Middle frontal gyrus (tissue), 1 donor: Measurements from ENCODE around the gene PHAX.
"Not testable (repeated sequence)": the region's sequence is repeated elsewhere in the genome, so short reads cannot be mapped to it uniquely, and the experiment has no call there.

Experiments
- DNase-seq: peaks from one replicate; pipeline ENCODE4 v3.0.0-alpha.2; 2015; ENCODE audit warnings: low spot score; ENCODE audit errors: extremely low spot score

Gene PHAX

GRCh38 chr5:126656401-126657007 lies 55.8 kb downstream of the PHAX start:
- peak; percentile 30 for DNase-seq

- DNase-seq, result no peak
Observed at GRCh38 chr5:126658561-126658960, 57.8 kb downstream of the PHAX start.

GRCh38 chr5:126659805-126660482 lies 59.2 kb downstream of the PHAX start:
- no peak for DNase-seq

- DNase-seq, result no peak
Observed at GRCh38 chr5:126664586-126664985, 63.8 kb downstream of the PHAX start.

- not testable (repeated sequence) for DNase-seq
Observed at GRCh38 chr5:126670109-126670508, 69.4 kb downstream of the PHAX start.

- DNase-seq, result not testable (repeated sequence)
Observed at GRCh38 chr5:126671681-126672080, 70.9 kb downstream of the PHAX start.

GRCh38 chr5:126673477-126673876 lies 72.7 kb downstream of the PHAX start:
- DNase-seq, result no peak

- no peak for DNase-seq
Observed at GRCh38 chr5:126674145-126674544, 73.4 kb downstream of the PHAX start.

GRCh38 chr5:126675338-126675737 lies 74.6 kb downstream of the PHAX start:
- no peak for DNase-seq

GRCh38 chr5:126676195-126676624 lies 75.5 kb downstream of the PHAX start:
- peak; percentile 58 for DNase-seq
